ENCODE measurements around the gene TUBB2A. TPM values are rescaled to one million over a fixed set of nuclear protein-coding genes. Genes with fewer than 3 reads are reported as not detected.

The TUBB2A gene
- total RNA-seq, 1 experiment from 2014 or later: 69.0 TPM

- no peak for DNase-seq (ENCODE audit: low read depth)
- in situ Hi-C loops (cut with HindIII; ENCODE audit: low pct_unique_long_range_greater_than_20kb, low sequenced_read_pairs): no loop called here
These were observed 20.9 kb downstream of the TUBB2A start for GRCh38 chr6:3136292-3137011.

- no peak for DNase-seq (ENCODE audit: low read depth)
- in situ Hi-C loops (cut with HindIII; ENCODE audit: low pct_unique_long_range_greater_than_20kb, low sequenced_read_pairs): no loop called here
These were observed 21.6 kb downstream of the TUBB2A start for GRCh38 chr6:3135668-3136291.

- in situ Hi-C loops (cut with HindIII; ENCODE audit: low pct_unique_long_range_greater_than_20kb, low sequenced_read_pairs): no loop called here
- DNase-seq (ENCODE audit: low read depth): no peak
These were observed 23.8 kb downstream of the TUBB2A start for GRCh38 chr6:3133515-3133914.

- no peak for DNase-seq (ENCODE audit: low read depth)
- in situ Hi-C loops (cut with HindIII; ENCODE audit: low pct_unique_long_range_greater_than_20kb, low sequenced_read_pairs): no loop called here
These were observed 25.6 kb downstream of the TUBB2A start for GRCh38 chr6:3131695-3132094.

- in situ Hi-C loops (cut with HindIII; ENCODE audit: low pct_unique_long_range_greater_than_20kb, low sequenced_read_pairs): no loop called here
These were observed 28.8 kb downstream of the TUBB2A start for GRCh38 chr6:3128356-3129108.

GRCh38 chr6:3125815-3126214 is 31.5 kb downstream of the TUBB2A start:
- no peak for DNase-seq (ENCODE audit: low read depth)
- in situ Hi-C loops (cut with HindIII; ENCODE audit: low pct_unique_long_range_greater_than_20kb, low sequenced_read_pairs): no loop called here

More at GRCh38 chr6:3128356-3129108, 28.8 kb downstream of the TUBB2A start:
- DNase-seq (ENCODE audit: low read depth): no peak

GRCh38 chr6:3124667-3125066 is 32.7 kb downstream of the TUBB2A start:
- in situ Hi-C loops (cut with HindIII; ENCODE audit: low pct_unique_long_range_greater_than_20kb, low sequenced_read_pairs): no loop called here
- no peak for DNase-seq (ENCODE audit: low read depth)

GRCh38 chr6:3122823-3123182 is 34.5 kb downstream of the TUBB2A start:
- no peak for DNase-seq (ENCODE audit: low read depth)
- in situ Hi-C loops (cut with HindIII; ENCODE audit: low pct_unique_long_range_greater_than_20kb, low sequenced_read_pairs): no loop called here

- in situ Hi-C loops (cut with HindIII; ENCODE audit: low pct_unique_long_range_greater_than_20kb, low sequenced_read_pairs): no loop called here
- DNase-seq (ENCODE audit: low read depth): no peak
These were observed 36.6 kb downstream of the TUBB2A start for GRCh38 chr6:3120765-3121089.

- in situ Hi-C loops (cut with HindIII; ENCODE audit: low pct_unique_long_range_greater_than_20kb, low sequenced_read_pairs): no loop called here
- DNase-seq (ENCODE audit: low read depth): no peak
These were observed 38.2 kb downstream of the TUBB2A start for GRCh38 chr6:3119040-3119723.

GRCh38 chr6:3118353-3119039 is 38.8 kb downstream of the TUBB2A start, which contains the start of gene BPHL:
BPHL (plus strand) TSS chr6:3118711; CDS start chr6:3118741, 30 bp downstream.
- in situ Hi-C loops (cut with HindIII; ENCODE audit: low pct_unique_long_range_greater_than_20kb, low sequenced_read_pairs): no loop called here

GRCh38 chr6:3117912-3118352 is 39.4 kb downstream of the TUBB2A start:
- in situ Hi-C loops (cut with HindIII; ENCODE audit: low pct_unique_long_range_greater_than_20kb, low sequenced_read_pairs): no loop called here
- DNase-seq (ENCODE audit: low read depth): no peak

More at GRCh38 chr6:3118353-3119039, 38.8 kb downstream of the TUBB2A start, which contains the start of gene BPHL:
- DNase-seq (ENCODE audit: low read depth): peak; percentile 94

- in situ Hi-C loops (cut with HindIII; ENCODE audit: low pct_unique_long_range_greater_than_20kb, low sequenced_read_pairs): no loop called here
- no peak for DNase-seq (ENCODE audit: low read depth)
These were observed 43.0 kb downstream of the TUBB2A start for GRCh38 chr6:3114377-3114776.

- in situ Hi-C loops (cut with HindIII; ENCODE audit: low pct_unique_long_range_greater_than_20kb, low sequenced_read_pairs): no loop called here
- DNase-seq (ENCODE audit: low read depth): no peak
These were observed 47.6 kb downstream of the TUBB2A start for GRCh38 chr6:3109761-3110160.

- no peak for DNase-seq (ENCODE audit: low read depth)
- in situ Hi-C loops (cut with HindIII; ENCODE audit: low pct_unique_long_range_greater_than_20kb, low sequenced_read_pairs): no loop called here
These were observed 48.5 kb downstream of the TUBB2A start for GRCh38 chr6:3108746-3109414.

All from Caki2 (cell line).